ENCODE results near the gene GLIS1.

GLIS1 gene

GRCh38 chr1:53736290-53736689 is 2.7 kb downstream of the GLIS1 start:
- DNase-seq (ENCODE audit: low read depth in 2 of 2): no peak

GRCh38 chr1:53735681-53736080 is 3.3 kb downstream of the GLIS1 start:
- DNase-seq (ENCODE audit: low read depth in 2 of 2): no peak

- DNase-seq (ENCODE audit: low read depth in 2 of 2): no peak
Observed at GRCh38 chr1:53735261-53735660, 3.7 kb downstream of the GLIS1 start.

- no peak for DNase-seq (ENCODE audit: low read depth in 2 of 2)
Observed at GRCh38 chr1:53734650-53735211, 4.2 kb downstream of the GLIS1 start.

GRCh38 chr1:53733975-53734649 is 4.9 kb downstream of the GLIS1 start:
- DNase-seq (ENCODE audit: low read depth in 2 of 2): no peak

- no peak for DNase-seq (ENCODE audit: low read depth in 2 of 2)
Observed at GRCh38 chr1:53733447-53733931, 5.5 kb downstream of the GLIS1 start.

- no peak for DNase-seq (ENCODE audit: low read depth in 2 of 2)
Observed at GRCh38 chr1:53732912-53733317, 6.0 kb downstream of the GLIS1 start.

- no peak for DNase-seq (ENCODE audit: low read depth in 2 of 2)
Observed at GRCh38 chr1:53732409-53732808, 6.6 kb downstream of the GLIS1 start.

GRCh38 chr1:53731779-53732305 is 7.1 kb downstream of the GLIS1 start:
- DNase-seq (ENCODE audit: low read depth in 2 of 2): no peak

GRCh38 chr1:53731043-53731600 is 7.8 kb downstream of the GLIS1 start:
- no peak for DNase-seq (ENCODE audit: low read depth in 2 of 2)

GRCh38 chr1:53730224-53730865 is 8.6 kb downstream of the GLIS1 start:
- no peak for DNase-seq (ENCODE audit: low read depth in 2 of 2)

- no peak for DNase-seq (ENCODE audit: low read depth in 2 of 2)
Observed at GRCh38 chr1:53729456-53730223, 9.3 kb downstream of the GLIS1 start.

- DNase-seq (ENCODE audit: low read depth in 2 of 2): no peak
Observed at GRCh38 chr1:53728702-53729455, 10.1 kb downstream of the GLIS1 start.

GRCh38 chr1:53728196-53728595 is 10.8 kb downstream of the GLIS1 start:
- DNase-seq (ENCODE audit: low read depth in 2 of 2): no peak

- no peak for DNase-seq (ENCODE audit: low read depth in 2 of 2)
Observed at GRCh38 chr1:53727461-53728092, 11.4 kb downstream of the GLIS1 start.

GRCh38 chr1:53726009-53726600 is 12.9 kb downstream of the GLIS1 start:
- DNase-seq (ENCODE audit: low read depth in 2 of 2): no peak

GRCh38 chr1:53725238-53725689 is 13.7 kb downstream of the GLIS1 start:
- DNase-seq (ENCODE audit: low read depth in 2 of 2): no peak

- no peak for DNase-seq (ENCODE audit: low read depth in 2 of 2)
Observed at GRCh38 chr1:53722025-53722424, 16.9 kb downstream of the GLIS1 start.

GRCh38 chr1:53721088-53721487 is 17.9 kb downstream of the GLIS1 start:
- DNase-seq (ENCODE audit: low read depth in 2 of 2): no peak

- no peak for DNase-seq (ENCODE audit: low read depth in 2 of 2)
Observed at GRCh38 chr1:53719469-53719868, 19.5 kb downstream of the GLIS1 start.

Measured in activated CD4-positive, alpha-beta T cell treated with anti-CD3 and anti-CD28 coated beads for 24 hours (primary cell).